Activated CD8-positive, alpha-beta memory T cell treated with anti-CD3 and anti-CD28 coated beads, Interleukin-2, amount 50 U/mL, for 24 hours (primary cell): ENCODE results near the gene CAVIN2.

ENCODE experiments used
- DNase-seq: peaks from one replicate; pipeline ENCODE4 v3.0.0-alpha.2; 2020; ENCODE audit errors: extremely low read depth

Gene CAVIN2

GRCh38 chr2:191864628-191865374 lies 17.9 kb upstream of the CAVIN2 start:
- DNase-seq, result no peak

DNA sequence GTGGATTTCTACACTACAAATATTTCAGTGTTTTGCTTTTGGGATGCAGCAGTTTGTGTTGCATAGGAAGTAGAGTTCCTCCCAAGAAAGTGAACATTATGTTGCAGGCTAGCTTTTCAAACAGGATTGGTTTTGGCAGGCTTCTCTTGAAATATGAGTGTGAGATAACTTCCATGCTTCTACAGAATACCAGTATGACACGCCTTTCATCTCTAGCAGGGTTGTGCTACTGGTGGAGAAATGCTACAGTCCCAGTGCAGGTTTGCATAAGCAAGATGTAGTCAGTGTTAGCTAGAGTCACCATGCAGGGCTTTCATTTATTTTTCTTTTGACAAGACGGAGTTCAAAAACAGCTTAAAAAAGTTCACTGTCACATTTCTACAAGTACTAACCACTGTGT lies 17.1 kb upstream of the CAVIN2 start:
- DNase-seq, result no peak

GRCh38 chr2:191862156-191862775 lies 15.4 kb upstream of the CAVIN2 start:
- no peak for DNase-seq

DNA sequence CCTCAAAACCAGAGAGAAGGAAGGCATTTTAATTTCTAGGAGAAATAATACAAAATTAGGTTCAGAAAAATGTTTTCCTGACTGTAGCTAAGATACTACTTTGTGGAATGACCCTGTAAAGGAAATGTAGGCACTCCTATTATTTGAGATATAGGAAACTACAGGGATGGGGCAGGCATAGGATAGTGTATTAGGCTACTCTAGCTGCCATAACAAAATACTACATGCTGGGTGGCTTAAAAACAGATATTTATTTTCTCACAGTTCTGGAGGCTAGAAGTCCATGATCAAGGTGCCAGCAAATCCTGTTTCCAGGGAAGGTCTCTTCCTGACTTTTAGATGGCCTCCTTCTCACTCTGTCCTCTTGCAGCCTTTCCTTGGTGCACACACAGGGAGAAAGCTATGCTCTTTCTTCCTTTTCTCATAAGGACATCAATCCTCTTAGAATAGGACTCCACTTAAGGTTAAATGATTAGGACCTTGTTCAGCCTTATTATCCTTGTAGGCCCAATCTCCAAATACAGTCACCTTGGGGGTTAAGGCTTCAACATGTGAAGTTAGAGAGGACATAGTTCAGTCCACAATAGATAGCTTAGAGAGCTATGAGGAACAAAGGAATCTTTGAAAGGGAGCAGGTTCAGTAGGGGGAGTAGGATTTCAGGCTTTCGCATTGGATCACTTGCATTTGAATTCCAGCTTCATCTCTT lies 14.0 kb upstream of the CAVIN2 start:
- DNase-seq, result no peak

DNA sequence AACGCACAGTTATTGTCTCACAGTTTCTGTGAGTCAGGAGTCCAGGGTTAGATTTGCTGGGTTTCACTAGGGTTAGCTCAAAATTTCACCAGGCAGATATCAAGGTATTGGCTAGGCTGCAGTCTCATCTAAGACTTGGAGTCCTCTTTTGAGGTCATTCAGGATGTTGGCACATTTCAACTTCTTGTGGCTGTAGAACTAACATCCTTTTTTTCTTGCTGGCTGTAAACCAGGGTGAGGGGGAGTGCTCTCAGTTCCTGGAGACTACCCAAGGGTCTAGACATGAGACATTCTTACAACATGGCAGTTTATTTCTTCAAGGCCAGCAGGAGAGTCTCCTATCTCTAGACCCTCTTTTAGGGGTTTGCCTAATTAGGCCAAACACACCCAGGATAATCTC lies 12.8 kb upstream of the CAVIN2 start:
- DNase-seq, result no peak

DNA sequence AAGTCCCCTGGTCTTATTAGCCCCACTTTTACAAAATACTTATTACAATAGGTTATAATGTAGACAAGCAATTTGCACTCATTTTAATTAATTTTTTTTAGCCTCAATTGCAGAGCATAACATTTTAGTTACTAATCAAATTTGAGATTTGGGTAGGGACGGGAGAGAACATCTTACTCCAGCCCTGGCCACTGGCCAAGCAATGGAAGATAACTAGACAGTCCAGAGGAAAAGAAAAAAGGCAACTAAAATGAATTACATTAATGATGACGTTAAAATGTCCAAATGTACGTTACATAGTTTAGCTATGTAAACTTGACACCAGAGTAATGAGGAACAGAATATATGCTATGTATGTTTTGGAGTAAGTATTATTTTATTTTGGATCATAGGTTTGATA lies 11.0 kb upstream of the CAVIN2 start:
- no peak for DNase-seq

DNA sequence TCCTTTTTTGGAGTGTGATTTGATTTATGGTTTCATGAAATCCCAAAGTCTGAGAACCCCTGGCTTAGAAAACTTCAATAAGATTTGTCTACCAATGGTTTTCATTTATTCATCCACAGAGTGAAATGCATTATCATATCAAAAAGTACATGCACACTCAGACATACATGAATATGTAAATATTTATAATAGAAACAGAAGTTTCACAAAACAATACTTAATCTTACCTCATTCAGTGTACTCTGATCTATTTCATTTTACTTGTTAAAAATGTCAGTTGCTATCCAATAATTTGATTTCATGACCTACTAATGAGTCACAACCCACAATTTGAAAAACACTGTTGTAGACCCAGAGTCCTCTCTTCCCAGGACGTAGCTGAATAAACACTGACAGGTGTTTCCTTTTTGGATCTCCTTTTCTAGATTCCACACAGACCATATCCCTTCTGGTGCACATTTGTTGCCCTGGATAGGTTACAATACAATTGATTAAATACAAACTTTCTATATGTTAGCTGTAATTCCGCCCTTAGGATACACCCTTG lies 10.4 kb upstream of the CAVIN2 start:
- DNase-seq, result no peak

DNA sequence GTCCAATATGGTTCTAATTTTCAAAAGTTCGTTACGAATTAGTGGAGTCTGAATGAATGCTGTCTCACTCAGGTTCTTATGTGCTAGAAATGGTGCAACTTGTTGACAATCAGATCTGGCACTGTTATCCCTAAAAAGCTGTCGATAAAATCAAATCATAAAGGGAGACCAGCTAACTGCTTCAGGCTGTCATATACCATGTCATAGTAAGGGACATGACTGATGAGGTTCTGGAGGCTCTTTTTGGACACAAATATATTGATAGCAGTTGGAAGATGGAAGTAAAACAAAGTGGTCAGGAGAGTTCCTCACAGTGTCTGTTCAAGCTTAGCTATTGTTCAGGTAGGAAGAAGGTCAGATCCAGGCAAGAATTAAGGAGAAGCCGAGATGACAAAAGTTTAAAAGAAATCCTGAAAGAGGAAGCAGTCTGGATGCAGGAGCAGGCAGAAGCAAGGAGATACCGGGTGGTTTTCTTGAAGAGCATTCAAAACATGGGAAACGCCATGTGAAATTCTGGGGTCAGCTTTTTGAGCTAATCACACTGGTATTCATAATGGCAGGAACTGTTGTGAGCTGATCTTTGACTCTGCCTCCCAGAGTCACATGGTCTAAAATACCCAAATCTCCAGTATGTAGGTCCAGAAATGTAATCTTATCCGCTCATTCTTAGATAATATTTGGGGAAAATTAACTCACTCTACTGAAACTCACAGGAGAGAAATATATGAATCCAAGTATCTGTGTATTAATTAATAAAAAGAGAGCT lies 9.4 kb upstream of the CAVIN2 start:
- no peak for DNase-seq

DNA sequence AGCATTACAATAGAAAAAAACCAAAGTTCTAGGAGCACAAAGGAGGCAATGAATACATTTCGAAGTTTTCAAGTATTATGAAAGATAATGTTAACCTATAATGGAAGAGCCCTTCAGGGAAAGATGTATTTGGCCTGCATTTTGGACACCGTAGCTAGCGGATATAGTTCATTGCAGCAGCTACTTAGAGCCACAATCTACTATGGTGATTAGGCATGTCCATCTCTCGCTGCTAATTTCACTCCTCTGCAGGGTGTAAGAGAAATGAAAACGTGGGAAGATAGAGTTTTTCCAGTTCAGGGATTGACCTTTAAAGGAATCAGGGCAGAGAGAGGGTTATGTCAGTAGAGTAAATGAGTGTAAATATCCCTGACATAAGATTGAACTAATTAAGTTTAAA lies 8.5 kb upstream of the CAVIN2 start:
- DNase-seq, result no peak

GRCh38 chr2:191854382-191855372 lies 7.8 kb upstream of the CAVIN2 start:
- DNase-seq, result no peak

DNA sequence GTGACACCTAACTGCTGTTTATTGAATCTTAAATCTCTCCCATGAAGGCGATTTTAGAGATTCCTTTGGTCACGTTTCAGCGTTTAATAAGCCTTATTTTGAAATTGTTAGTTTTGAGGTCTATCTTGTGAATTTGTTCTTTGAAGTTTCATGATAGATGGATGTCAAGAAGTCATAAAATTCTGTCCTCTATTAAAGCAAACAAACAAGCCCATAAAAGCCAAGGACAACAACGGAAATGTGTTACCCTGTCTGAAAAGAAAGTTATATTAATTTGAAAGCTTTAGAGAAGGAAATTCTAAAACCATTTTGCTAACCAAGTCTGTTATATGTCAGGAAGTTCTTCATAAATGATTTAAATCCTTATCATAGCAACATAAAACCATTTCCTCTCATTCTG lies 7.0 kb upstream of the CAVIN2 start:
- no peak for DNase-seq

DNA sequence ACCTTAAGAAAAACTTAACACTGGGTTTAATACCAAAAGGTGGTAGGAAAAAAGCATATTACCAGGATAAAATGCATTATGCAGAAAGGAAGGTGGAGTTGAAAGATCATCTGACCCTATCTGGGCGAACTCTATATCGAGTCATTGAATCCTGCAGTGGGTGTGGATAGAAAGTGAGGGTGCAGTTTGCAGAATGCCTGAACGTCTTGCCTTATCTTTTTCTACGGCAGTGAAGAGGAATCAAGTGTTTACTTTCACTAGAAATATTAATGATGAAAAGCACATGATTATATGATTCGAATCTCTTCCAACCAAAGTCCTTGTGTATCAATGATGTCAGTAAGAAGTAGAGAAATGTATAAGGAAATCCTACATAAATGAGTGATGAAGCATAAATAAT lies 4.3 kb upstream of the CAVIN2 start:
- no peak for DNase-seq

- DNase-seq, result no peak
These were observed 2.2 kb upstream of the CAVIN2 start for GRCh38 chr2:191848771-191849767.

DNA sequence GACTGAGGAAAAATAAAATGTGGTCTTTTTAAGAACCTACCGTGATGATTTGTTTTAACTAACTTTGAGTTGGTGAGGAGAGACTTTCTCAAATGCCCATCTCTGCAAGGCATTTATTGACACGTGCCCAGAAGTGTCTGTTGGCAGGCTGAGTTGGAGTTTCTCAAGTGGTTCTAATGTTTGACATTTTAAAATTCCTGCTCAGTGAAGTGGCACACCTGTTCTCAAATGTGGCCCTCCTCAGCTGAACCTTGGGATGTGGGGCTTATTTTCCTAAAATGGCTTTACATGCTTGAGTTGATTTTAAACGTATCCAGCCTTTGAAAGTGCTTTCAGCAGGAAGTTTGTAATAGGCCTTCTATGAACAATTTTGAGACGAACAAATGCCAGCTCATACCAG lies 876 bp upstream of the CAVIN2 start:
- no peak for DNase-seq

DNA sequence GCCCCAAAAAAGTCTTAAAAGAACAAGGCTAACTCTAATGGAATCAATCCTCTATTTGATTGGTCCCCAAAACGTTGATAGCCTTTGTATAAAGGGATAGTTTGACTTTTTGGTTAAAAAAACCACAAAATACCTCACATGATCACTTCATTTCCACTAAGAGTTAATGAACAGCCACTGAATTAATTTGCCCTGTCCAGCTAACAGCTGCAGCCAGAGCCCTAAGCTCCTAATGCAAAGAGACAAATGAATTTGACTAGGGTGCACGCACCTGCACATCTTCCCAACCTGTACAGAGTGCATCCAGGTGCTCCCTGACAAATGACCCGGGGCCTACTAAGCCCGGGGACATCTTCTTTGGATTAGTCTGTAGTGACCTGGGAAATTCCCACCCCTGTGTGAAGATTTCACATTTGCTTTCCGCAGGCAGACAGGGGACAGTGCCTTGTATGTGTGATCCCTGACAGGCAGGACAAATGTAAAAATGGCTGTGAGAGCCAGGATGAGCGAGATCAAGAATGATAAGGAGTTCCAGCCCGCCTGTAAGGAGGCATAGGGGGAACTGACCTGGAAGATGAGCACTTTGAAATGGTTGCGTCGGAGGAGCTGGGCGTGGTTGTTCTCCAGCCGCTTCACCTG lies 893 bp downstream of the CAVIN2 start:
- no peak for DNase-seq

GRCh38 chr2:191845248-191845715 lies 1.6 kb downstream of the CAVIN2 start:
- no peak for DNase-seq

DNA sequence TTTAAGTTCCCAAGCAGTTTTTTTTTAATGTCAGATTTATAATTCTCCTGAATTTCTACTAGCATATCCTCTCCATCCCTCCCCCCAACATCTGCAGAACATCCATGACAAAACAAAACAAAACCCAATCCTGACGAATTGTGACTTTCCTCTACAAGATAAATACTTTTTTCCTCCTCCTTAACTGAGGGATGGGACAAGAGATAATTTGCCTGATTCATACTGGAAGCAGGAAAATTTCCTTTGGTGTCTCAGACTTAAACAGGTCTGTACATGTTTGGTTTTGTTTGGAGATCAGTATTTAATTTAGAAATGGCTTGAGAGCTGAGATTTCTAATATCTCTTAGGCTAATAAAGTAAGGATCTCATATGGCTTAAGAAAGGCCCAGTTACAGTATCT lies 2.2 kb downstream of the CAVIN2 start:
- no peak for DNase-seq

GRCh38 chr2:191840921-191841320 lies 6.0 kb downstream of the CAVIN2 start:
- DNase-seq, result no peak
